ENCODE results near the gene SUGCT. TPM values are rescaled to one million over a fixed set of nuclear protein-coding genes. Genes with fewer than 3 reads are reported as not detected.

The SUGCT gene
- total and polyA plus RNA-seq, 2 of the 8 experiments (the other 6 are each of a cell fraction or from before 2014, with no cell fraction given) = 2.8 to 5.4 TPM

GRCh38 chr7:40572810-40573465 lies 438.1 kb downstream of the SUGCT start:
- DNase-seq (ENCODE audit: low read depth in 1 of 2, low spot score in 2 of 2) (no peak), FAIRE-seq (no peak)
- TF ChIP-seq MAFK (IDR thresholded peaks at IDR 0.05; ENCODE audit: low read depth, low read length) (peak; percentile 84), JUN (IDR thresholded peaks at IDR 0.05; ENCODE audit: low read depth, low read length) (no peak)
- H3K79me1 ChIP-seq (ENCODE audit: low read depth, low read length) = no peaks in the 10 kb centered on the region
- no peak overlapping the region for H3K9ac ChIP-seq (replicated peaks in 1 of 4; ENCODE audit: extremely low read depth in 1 of 4, low read depth in 3 of 4, low read length in 3 of 4)
- no peak overlapping the region for H2BK15ac ChIP-seq (ENCODE audit: low read length)
- no peak overlapping the region for H3K18ac ChIP-seq (ENCODE audit: extremely low read depth, low read length)
- no peaks in the 10 kb centered on the region for H4K20me1 ChIP-seq (replicated peaks in 1 of 2; ENCODE audit: control insufficient read depth in 1 of 2, insufficient read depth in 2 of 2, low read length in 2 of 2)
- H3K4me1 ChIP-seq (replicated peaks in 1 of 4; ENCODE audit: control insufficient read depth in 3 of 4, insufficient read depth in 4 of 4, low read length in 3 of 4) = peaks cover 3 to 10% (median 9%) of the 10 kb centered on the region in 4 experiments; a peak in 6 of 7 replicates
- no peak overlapping the region for H2BK12ac ChIP-seq (ENCODE audit: low read depth, low read length)
- H3K14ac ChIP-seq (ENCODE audit: insufficient read length) = no peak overlapping the region
- no peak overlapping the region for H2AFZ ChIP-seq (ENCODE audit: low read length)
- H3K23ac ChIP-seq (ENCODE audit: insufficient read length) = no peak overlapping the region
- ChIA-PET POLR2A (ENCODE audit: partially characterized antibody) (no interaction called here), CTCF (ENCODE audit: partially characterized antibody) (interaction anchor here (1.2 kb wide), 2 partner anchors 340 to 342 kb away, joined by 3 to 4 read pairs; no protein-coding TSS in a partner anchor)
- H2AK5ac ChIP-seq (ENCODE audit: low read depth, low read length) = no peak overlapping the region
- H4K8ac ChIP-seq (ENCODE audit: extremely low read depth, insufficient read depth, low read length) = no peak overlapping the region
- no peak overlapping the region for H2BK120ac ChIP-seq (replicated peaks; ENCODE audit: low read depth, low read length)
- no peak overlapping the region for H2BK5ac ChIP-seq (ENCODE audit: low read depth, low read length)
- no peak overlapping the region for H4K91ac ChIP-seq (replicated peaks; ENCODE audit: insufficient read length, low read length)
- H3K4ac ChIP-seq (replicated peaks; ENCODE audit: insufficient read length, low read depth, low read length) = no peak overlapping the region
- H4K5ac ChIP-seq (ENCODE audit: insufficient read length, low read depth, low read length) = no peak overlapping the region
- no peak overlapping the region for H3K56ac ChIP-seq (replicated peaks; ENCODE audit: insufficient read length, low read depth, low read length)
- WGBS, 2 experiments (ENCODE audit: extremely low coverage in 1 of 2, insufficient coverage in 1 of 2, insufficient read length in 1 of 2, insufficient replicate concordance in 2 of 2, low coverage in 1 of 2, low lambda C conversion rate in 2 of 2, missing lambda C conversion rate in 1 of 2) = 89% methylated on average over 8 of the region's 8 CpGs; no CpG with 5 or more reads in 1 of the 2 experiments
- no peaks in the 10 kb centered on the region for H3K79me2 ChIP-seq (ENCODE audit: control insufficient read depth in 1 of 2, insufficient read depth in 2 of 2, low read length in 2 of 2)
- H3K36me3 ChIP-seq (ENCODE audit: control insufficient read depth in 2 of 4, insufficient read depth in 4 of 4, low read length in 3 of 4) = no peaks in the 10 kb centered on the region
- no peaks in the 10 kb centered on the region for H3K27me3 ChIP-seq (replicated peaks in 1 of 4; ENCODE audit: control insufficient read depth in 3 of 4, extremely low read depth in 1 of 4, insufficient read depth in 3 of 4, low read length in 3 of 4)
- H2BK20ac ChIP-seq (ENCODE audit: low read length) = no peak overlapping the region
- no peak overlapping the region for H3K4me2 ChIP-seq (ENCODE audit: insufficient read depth in 1 of 2, low read depth in 2 of 2, low read length in 2 of 2)
- H3K9me3 ChIP-seq (ENCODE audit: insufficient read depth in 2 of 2, low read depth in 1 of 2, low read length in 1 of 2) = no peaks in the 10 kb centered on the region
- H3K23me2 ChIP-seq (ENCODE audit: low read depth, low read length) = no peaks in the 10 kb centered on the region
- H3K27ac ChIP-seq (ENCODE audit: low read depth, low read length) = no peak overlapping the region
- no peak overlapping the region for H3K4me3 ChIP-seq (ENCODE audit: extremely low read depth in 1 of 4, insufficient read depth in 2 of 4, low read depth in 3 of 4, low read length in 4 of 4)
